ENCODE data around the gene RHBDL3.

DNA sequence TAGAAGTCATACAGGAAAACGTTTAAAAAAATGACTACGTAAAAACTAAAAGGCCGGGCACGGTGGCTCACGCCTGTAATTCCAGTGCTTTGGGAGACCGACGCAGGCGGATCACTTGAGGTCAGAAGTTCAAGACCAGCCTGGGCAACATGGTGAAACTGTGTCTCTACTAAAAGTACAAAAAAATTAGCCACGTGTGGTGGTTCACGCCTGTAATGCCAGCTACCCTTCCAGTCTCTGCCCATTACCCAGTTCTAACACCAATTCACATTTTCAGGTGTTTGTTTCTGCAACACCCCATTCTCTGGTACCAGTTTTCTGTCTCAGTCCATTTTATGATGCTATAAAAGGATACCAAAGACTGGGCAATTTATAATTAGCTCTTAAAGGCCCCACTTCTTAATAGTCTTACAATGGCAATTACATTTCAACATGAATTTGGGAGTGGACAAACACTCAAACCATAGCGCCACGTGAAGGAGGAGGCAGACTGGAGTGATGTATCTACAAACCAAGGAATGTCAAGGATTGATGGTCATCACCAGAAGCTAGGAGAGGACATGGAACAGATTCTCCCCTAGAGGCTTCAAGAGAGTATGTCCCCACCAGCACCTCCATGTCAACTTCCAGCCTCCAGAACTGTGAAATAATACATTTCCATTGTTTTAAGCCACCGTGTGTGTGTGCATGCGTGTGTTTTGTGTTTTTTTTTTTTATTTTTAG, 77.1 kb downstream of the RHBDL3 start:
- TF ChIP-seq, protein P1, sequence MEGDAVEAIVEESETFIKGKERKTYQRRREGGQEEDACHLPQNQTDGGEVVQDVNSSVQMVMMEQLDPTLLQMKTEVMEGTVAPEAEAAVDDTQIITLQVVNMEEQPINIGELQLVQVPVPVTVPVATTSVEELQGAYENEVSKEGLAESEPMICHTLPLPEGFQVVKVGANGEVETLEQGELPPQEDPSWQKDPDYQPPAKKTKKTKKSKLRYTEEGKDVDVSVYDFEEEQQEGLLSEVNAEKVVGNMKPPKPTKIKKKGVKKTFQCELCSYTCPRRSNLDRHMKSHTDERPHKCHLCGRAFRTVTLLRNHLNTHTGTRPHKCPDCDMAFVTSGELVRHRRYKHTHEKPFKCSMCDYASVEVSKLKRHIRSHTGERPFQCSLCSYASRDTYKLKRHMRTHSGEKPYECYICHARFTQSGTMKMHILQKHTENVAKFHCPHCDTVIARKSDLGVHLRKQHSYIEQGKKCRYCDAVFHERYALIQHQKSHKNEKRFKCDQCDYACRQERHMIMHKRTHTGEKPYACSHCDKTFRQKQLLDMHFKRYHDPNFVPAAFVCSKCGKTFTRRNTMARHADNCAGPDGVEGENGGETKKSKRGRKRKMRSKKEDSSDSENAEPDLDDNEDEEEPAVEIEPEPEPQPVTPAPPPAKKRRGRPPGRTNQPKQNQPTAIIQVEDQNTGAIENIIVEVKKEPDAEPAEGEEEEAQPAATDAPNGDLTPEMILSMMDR (IDR thresholded peaks at IDR 0.05; ENCODE audit: borderline replicate concordance, extremely low read depth, low read length, poor library complexity, severe bottlenecking) = no peak
- TF ChIP-seq EZH2 (IDR thresholded peaks at IDR 0.05; ENCODE audit: borderline replicate concordance, low read depth, low read length, severe bottlenecking) = no peak

Measured in DND-41 (cell line).